H1 (cell line): ENCODE measurements around the gene SETDB2. TPM values are rescaled to one million over a fixed set of nuclear protein-coding genes. Genes with fewer than 3 reads are reported as not detected.

Experiments
- ASH2L ChIP-seq: fragments of 200-600, 300-600 bp; sonication (generic); IDR thresholded peaks from one replicate; pipeline ENCODE4 v1.7.1; 2017; ENCODE audit warnings: low read length
- CEBPB ChIP-seq: IDR thresholded peaks from 2 replicates; pipeline ENCODE4 v1.6.1; 2012; ENCODE audit warnings: low read depth, low read length
- JUN ChIP-seq: IDR thresholded peaks from 2 replicates; pipeline ENCODE4 v1.6.1; 2011; ENCODE audit warnings: low read depth, mild to moderate bottlenecking, improper control_type of control experiment, low read length
- NRF1 ChIP-seq: IDR thresholded peaks from 2 replicates; pipeline ENCODE4 v1.6.1; 2011; ENCODE audit warnings: mild to moderate bottlenecking, low read depth, low read length, improper control_type of control experiment
- SIRT6 ChIP-seq: IDR thresholded peaks from one replicate; pipeline ENCODE4 v1.7.1; 2012; ENCODE audit warnings: low read length, inconsistent platforms
- SIX5 ChIP-seq: IDR thresholded peaks from 2 replicates; pipeline ENCODE4 v1.6.1; 2011; ENCODE audit warnings: mild to moderate bottlenecking, low read depth, low read length
- TBP ChIP-seq: IDR thresholded peaks from 2 replicates; pipeline ENCODE4 v1.6.1; 2011; ENCODE audit warnings: low read depth, low read length, improper control_type of control experiment
- TEAD4 ChIP-seq: IDR thresholded peaks from 2 replicates; pipeline ENCODE4 v1.6.1; 2012; ENCODE audit warnings: low read depth, low read length, inconsistent platforms, mixed read lengths
- polyA plus RNA-seq, 7 experiments: library from polyadenylated mRNA; depleted of rRNA in 3 of 7; stranded (reverse) in 5 of 7; unstranded in 2 of 7; fragments of >200 nt in 5 of 7; fragments of 200-250 nt in 2 of 7; gene quantifications; 1 replicate in 5 of 7; 2 replicates in 1 of 7; 4 replicates in 1 of 7; pipeline versions ENCODE4 v1.2.1 to v1.2.3, GENCODE V29; 2011 to 2013; ENCODE audit warnings: missing spikeins in 2 of 7, mixed read lengths in 2 of 7
- total RNA-seq: library from RNA; stranded (reverse); fragmentation: NEBNext Ultra II Directional; extraction: Animal tissue kit (Norgen Biotek cat#: 25700); gene quantifications from 2 replicates; pipeline ENCODE4 v1.2.1, GENCODE V29; 2021

The SETDB2 gene
- total and polyA plus RNA-seq, 2 of the 8 experiments (the other 6 are each of a cell fraction or from before 2014, with no cell fraction given) = 1.2 to 6.1 TPM

- TF ChIP-seq JUN = no peak
- TF ChIP-seq NRF1 = no peak
- no peak for TF ChIP-seq TEAD4
- no peak for TF ChIP-seq ASH2L
- TF ChIP-seq CEBPB = no peak
- TF ChIP-seq TBP = no peak
- no peak for TF ChIP-seq SIX5
- TF ChIP-seq SIRT6 = no peak
Observed at GRCh38 chr13:49536144-49536873, 92.2 kb downstream of the SETDB2 start (continued).
